SK-N-MC (cell line): ENCODE results near the gene EFCAB11.

ENCODE experiments used
- EZH2 ChIP-seq: fragments of 200-600 bp; sonication (generic); IDR thresholded peaks from one replicate; pipeline ENCODE4 v1.6.1; 2017; ENCODE audit warnings: antibody characterized with exemption
- FOXP2 ChIP-seq: optimal IDR thresholded peaks from 2 replicates; pipeline ENCODE3; 2011; ENCODE audit warnings: mild to moderate bottlenecking, moderate library complexity; ENCODE audit not compliant: insufficient read depth; ENCODE audit errors: extremely low read length, control extremely low read depth
- POLR2AphosphoS5 ChIP-seq: IDR thresholded peaks from 2 replicates; pipeline ENCODE4 v1.6.1; 2012; ENCODE audit warnings: mild to moderate bottlenecking, low read depth, low read length, borderline replicate concordance

DNA sequence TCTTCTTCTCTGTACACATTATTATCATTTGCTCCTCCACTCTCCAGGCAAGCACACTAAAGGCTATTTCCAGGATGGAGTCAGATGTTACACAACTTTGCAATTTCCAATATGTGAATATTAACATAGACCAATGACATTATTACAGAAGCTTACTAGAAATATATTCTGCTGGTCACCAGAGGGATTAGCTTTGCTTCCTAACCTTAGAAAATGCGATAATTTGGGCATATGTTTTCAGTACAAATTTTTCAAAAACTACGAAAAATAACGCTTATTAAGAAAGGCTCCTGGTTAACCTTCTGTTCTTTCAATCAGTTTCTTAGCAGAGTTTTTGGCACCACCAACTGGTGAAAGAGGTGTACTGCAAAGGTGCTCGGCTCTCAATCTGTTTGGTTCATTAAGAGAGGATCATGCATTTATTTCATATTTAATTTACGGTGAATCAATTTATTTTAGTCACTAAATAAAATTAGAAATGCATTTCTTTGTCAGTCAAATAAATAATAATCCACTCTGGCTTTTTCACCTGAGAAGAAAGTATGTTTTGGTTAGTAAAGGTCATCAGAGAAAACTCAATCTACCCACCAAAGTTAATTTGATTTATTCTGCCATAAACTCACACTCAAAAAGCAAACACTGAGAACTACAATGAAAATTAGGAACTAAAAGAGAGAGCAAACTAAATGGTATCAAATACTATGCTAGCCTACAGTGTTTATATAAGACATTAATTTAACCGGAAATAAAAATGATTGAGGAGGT is 39.2 kb downstream of the EFCAB11 start:
- TF ChIP-seq POLR2AphosphoS5 (no peak), EZH2 (no peak), FOXP2 (no peak)
